Left colon (tissue), 2 donors: ENCODE data around the gene RCOR1. TPM values are rescaled to one million over a fixed set of nuclear protein-coding genes. Genes with fewer than 3 reads are reported as not detected.
"Not testable (repeated sequence)": the region's sequence is repeated elsewhere in the genome, so short reads cannot be mapped to it uniquely, and the experiment has no call there.

Experiments
- ATAC-seq: fragments of 200-7000 bp; cut with Tn5 transposase; one replicate; pipeline ENCODE4 v1.9.1; 2020; ENCODE audit warnings: mild to moderate bottlenecking, moderate library complexity
- DNase-seq, 2 donors: peaks; one replicate each; pipeline ENCODE4 v3.0.0-alpha.2; 2020
- intact Hi-C, 2 donors: fragments of 100-400 bp; cut with DNase I in 1 of 2; cut with micrococcal nuclease in 1 of 2; formaldehyde crosslinking; loops; one replicate each; pipeline versions ENCODE4 v1.11.2 to v1.14.0; 2022; cut with DNase I, micrococcal nuclease
- total RNA-seq, 2 donors: library from RNA; stranded (reverse); fragmentation: NEBNext Ultra II Directional; extraction: Animal tissue kit (Norgen Biotek cat#: 25700); gene quantifications; one replicate each; pipeline ENCODE4 v1.2.1, GENCODE V29; 2021
- donor health status: DM: no; HTN: no; CAD: no.
- donor health status: DM: yes; HTN: yes; CAD: no.

RCOR1 gene
- total RNA-seq, 2 donors from 2014 or later, result 35.7 to 36.2 TPM

- DNase-seq, result peak; percentile 60 to 71
- intact Hi-C loops, result no loop called here
- peak; percentile 99 for ATAC-seq
Measured at GRCh38 chr14:102568115-102568614, 24.3 kb upstream of the RCOR1 start.

GRCh38 chr14:102570334-102570995 lies 22.0 kb upstream of the RCOR1 start:
- DNase-seq (no peak), ATAC-seq (no peak)
- intact Hi-C loops, result no loop called here

GRCh38 chr14:102571043-102571442 lies 21.4 kb upstream of the RCOR1 start:
- no peak for ATAC-seq
- no peak for DNase-seq
- intact Hi-C loops, result no loop called here

GRCh38 chr14:102571478-102572042 lies 20.9 kb upstream of the RCOR1 start:
- no peak for ATAC-seq
- intact Hi-C loops, result no loop called here

GRCh38 chr14:102573161-102573560 lies 19.3 kb upstream of the RCOR1 start:
- ATAC-seq, intact Hi-C loops, DNase-seq: not testable (repeated sequence)

More at GRCh38 chr14:102571478-102572042, 20.9 kb upstream of the RCOR1 start:
- DNase-seq, result no peak

GRCh38 chr14:102573591-102574046 lies 18.8 kb upstream of the RCOR1 start:
- intact Hi-C loops, result no loop called here
- ATAC-seq, result peak; percentile 54
- DNase-seq, result no peak

GRCh38 chr14:102574281-102575159 lies 17.9 kb upstream of the RCOR1 start:
- peak; percentile 45 for ATAC-seq
- intact Hi-C loops, result no loop called here
- DNase-seq, result no peak

- DNase-seq, result no peak
- intact Hi-C loops, result no loop called here
- no peak for ATAC-seq
Measured at GRCh38 chr14:102575160-102575845, 17.1 kb upstream of the RCOR1 start.

GRCh38 chr14:102575846-102576428 lies 16.5 kb upstream of the RCOR1 start:
- DNase-seq, ATAC-seq, intact Hi-C loops: not testable (repeated sequence)

- intact Hi-C loops, result no loop called here
- no peak for ATAC-seq
- DNase-seq, result no peak
Measured at GRCh38 chr14:102578821-102579220, 13.6 kb upstream of the RCOR1 start.

- intact Hi-C loops, result no loop called here
- no peak for DNase-seq
- no peak for ATAC-seq
Measured at GRCh38 chr14:102579696-102580549, 12.5 kb upstream of the RCOR1 start.

- ATAC-seq (no peak), DNase-seq (no peak)
- intact Hi-C loops, result no loop called here
Measured at GRCh38 chr14:102580550-102581110, 11.8 kb upstream of the RCOR1 start.

GRCh38 chr14:102581193-102581592 lies 11.3 kb upstream of the RCOR1 start:
- no peak for ATAC-seq
- DNase-seq, result no peak
- intact Hi-C loops, result no loop called here

GRCh38 chr14:102583726-102584125 lies 8.7 kb upstream of the RCOR1 start:
- intact Hi-C loops, result no loop called here
- DNase-seq (no peak), ATAC-seq (no peak)

GRCh38 chr14:102584871-102585869 lies 7.3 kb upstream of the RCOR1 start:
- ATAC-seq (peak; percentile 86), DNase-seq (peak; percentile 38 to 51)

GRCh38 chr14:102586420-102587104 lies 5.9 kb upstream of the RCOR1 start:
- ATAC-seq (no peak), DNase-seq (no peak)
- intact Hi-C loops, result no loop called here

More at GRCh38 chr14:102584871-102585869, 7.3 kb upstream of the RCOR1 start:
- intact Hi-C loops, result no loop called here
